Panc1 (cell line): ENCODE data around the gene TXLNA.

Experiments used
- POLR2AphosphoS5 ChIP-seq: IDR thresholded peaks from 2 replicates; pipeline ENCODE4 v1.6.1; 2012; ENCODE audit warnings: mild to moderate bottlenecking, low read depth, low read length, moderate library complexity
- TF ChIP-seq, protein P1 (sequence below): fragments of 450-650 bp; IDR thresholded peaks from 2 replicates; pipeline ENCODE4 v1.5.1; 2017; ENCODE audit warnings: mild to moderate bottlenecking

DNA sequence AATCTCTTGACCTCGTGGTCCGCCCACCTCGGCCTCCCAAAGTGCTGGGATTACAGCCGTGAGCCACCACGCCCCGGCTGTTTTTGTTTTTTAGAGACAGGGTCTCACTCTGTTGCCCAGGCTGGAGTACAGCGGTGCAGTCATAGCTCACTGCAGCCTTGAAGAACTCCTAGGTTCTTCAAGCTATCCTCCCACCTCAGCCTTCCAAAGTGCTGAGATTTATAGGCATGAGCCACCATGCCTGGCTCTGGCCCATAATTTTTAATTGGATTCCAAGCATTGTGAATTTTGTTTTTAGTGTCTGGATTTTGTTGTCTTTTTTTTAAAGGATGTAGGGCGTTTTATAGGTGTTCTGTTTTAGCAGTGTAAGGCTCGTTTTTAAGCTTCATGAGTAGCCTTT lies 28.6 kb upstream of the TXLNA start:
- TF ChIP-seq, protein P1, sequence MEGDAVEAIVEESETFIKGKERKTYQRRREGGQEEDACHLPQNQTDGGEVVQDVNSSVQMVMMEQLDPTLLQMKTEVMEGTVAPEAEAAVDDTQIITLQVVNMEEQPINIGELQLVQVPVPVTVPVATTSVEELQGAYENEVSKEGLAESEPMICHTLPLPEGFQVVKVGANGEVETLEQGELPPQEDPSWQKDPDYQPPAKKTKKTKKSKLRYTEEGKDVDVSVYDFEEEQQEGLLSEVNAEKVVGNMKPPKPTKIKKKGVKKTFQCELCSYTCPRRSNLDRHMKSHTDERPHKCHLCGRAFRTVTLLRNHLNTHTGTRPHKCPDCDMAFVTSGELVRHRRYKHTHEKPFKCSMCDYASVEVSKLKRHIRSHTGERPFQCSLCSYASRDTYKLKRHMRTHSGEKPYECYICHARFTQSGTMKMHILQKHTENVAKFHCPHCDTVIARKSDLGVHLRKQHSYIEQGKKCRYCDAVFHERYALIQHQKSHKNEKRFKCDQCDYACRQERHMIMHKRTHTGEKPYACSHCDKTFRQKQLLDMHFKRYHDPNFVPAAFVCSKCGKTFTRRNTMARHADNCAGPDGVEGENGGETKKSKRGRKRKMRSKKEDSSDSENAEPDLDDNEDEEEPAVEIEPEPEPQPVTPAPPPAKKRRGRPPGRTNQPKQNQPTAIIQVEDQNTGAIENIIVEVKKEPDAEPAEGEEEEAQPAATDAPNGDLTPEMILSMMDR = no peak
- no peak for TF ChIP-seq POLR2AphosphoS5
